Caco-2 (cell line): Measurements from ENCODE around the gene NUP98. TPM values are rescaled to one million over a fixed set of nuclear protein-coding genes. Genes with fewer than 3 reads are reported as not detected.
A peak's percentile ranks its signal among the peaks of the same experiment; 100 is the strongest.

Experiments
- BruUV-seq: library from RNA; stranded (reverse); fragments of 400-500 nt; replicated peaks from 2 replicates; lab custom pipeline; 2021; lab: Mats Ljungman, UMichigan
- CTCF ChIA-PET: fragments of 300-600 bp; sonication (Branson Sonifier 250); formaldehyde crosslinking; loops from one replicate; lab custom pipeline; 2022; ENCODE audit warnings: antibody characterized with exemption; lab: Charles Lee
- POLR2A ChIA-PET: fragments of 300-600 bp; sonication (Branson Sonifier 250); formaldehyde crosslinking; loops from one replicate; lab custom pipeline; 2022; ENCODE audit warnings: antibody characterized with exemption; lab: Charles Lee
- DNase-seq, 2 experiments: peaks; one replicate each; pipeline versions ENCODE4 v3.0.0 to v3.0.0-alpha.2; 2020 to 2022
- H3K27me3 ChIP-seq: replicated peaks from 2 replicates; pipeline ENCODE4 v1.6.0; 2011; ENCODE audit warnings: low read length; ENCODE audit not compliant: control insufficient read depth, insufficient read depth
- H3K36me3 ChIP-seq: 2 replicates; pipeline ENCODE4 v1.5.1; 2011; ENCODE audit warnings: low read length; ENCODE audit not compliant: control insufficient read depth, insufficient read depth
- H3K4me1 ChIP-seq: fragments of 250-450 bp; sonication (Bioruptor Pico); 2 replicates; pipeline ENCODE4 v1.5.1; 2020; ENCODE audit warnings: mild to moderate bottlenecking
- H3K4me3 ChIP-seq: 2 replicates; pipeline ENCODE4 v1.5.1; 2011; ENCODE audit warnings: low read depth, mild to moderate bottlenecking, control low read depth, low read length
- H3K9me3 ChIP-seq: fragments of 250-450 bp; sonication (Bioruptor Pico); 2 replicates; pipeline ENCODE4 v1.5.1; 2020; ENCODE audit warnings: mild to moderate bottlenecking, moderate library complexity
- H3K27ac Mint-ChIP-seq: one replicate; pipeline ENCODE4 v1.8.0; 2022; ENCODE audit warnings: mixed read lengths; ENCODE audit not compliant: unreplicated experiment
- H3K27me3 Mint-ChIP-seq: one replicate; pipeline ENCODE4 v1.8.0; 2022; ENCODE audit warnings: mixed read lengths; ENCODE audit not compliant: insufficient read depth, unreplicated experiment
- H3K36me3 Mint-ChIP-seq: one replicate; pipeline ENCODE4 v1.8.0; 2022; ENCODE audit warnings: mild to moderate bottlenecking, mixed read lengths; ENCODE audit not compliant: insufficient read depth, unreplicated experiment
- H3K4me1 Mint-ChIP-seq: one replicate; pipeline ENCODE4 v1.8.0; 2022; ENCODE audit warnings: low read depth, mixed read lengths; ENCODE audit not compliant: unreplicated experiment
- H3K4me3 Mint-ChIP-seq: one replicate; pipeline ENCODE4 v1.8.0; 2022; ENCODE audit warnings: mild to moderate bottlenecking, moderate library complexity, mixed read lengths; ENCODE audit not compliant: unreplicated experiment
- H3K9me3 Mint-ChIP-seq: one replicate; pipeline ENCODE4 v1.8.0; 2022; ENCODE audit warnings: mixed read lengths; ENCODE audit not compliant: unreplicated experiment
- CTCF ChIP-seq, 2 experiments: fragments of 200-600 bp in 1 of 2; IDR thresholded peaks; 1 replicate in 1 of 2; 2 replicates in 1 of 2; pipeline versions ENCODE4 v1.5.1 to v1.8.0; 2011 to 2022; ENCODE audit warnings: antibody characterized with exemption in 1 of 2, control low read depth in 1 of 2, inconsistent platforms in 1 of 2, low read depth in 1 of 2, low read length in 1 of 2, mild to moderate bottlenecking in 1 of 2, moderate library complexity in 1 of 2; ENCODE audit not compliant: insufficient read depth in 1 of 2, severe bottlenecking in 1 of 2, unreplicated experiment in 1 of 2
- intact Hi-C: fragments of 100-400 bp; cut with micrococcal nuclease; formaldehyde crosslinking; loops from one replicate; pipeline ENCODE4 v1.10.0; 2022; ENCODE audit not compliant: unreplicated experiment
- total RNA-seq: library from RNA; stranded (reverse); gene quantifications from 2 replicates; pipeline ENCODE4 v1.2.3, GENCODE V29; 2022

NUP98 gene
- total RNA-seq, 1 experiment from 2014 or later: 146 TPM

GRCh38 chr11:3822312-3822711 is 25.0 kb upstream of the NUP98 start:
- H3K36me3 Mint-ChIP-seq: peaks cover 33% of the 10 kb centered on the region
- H3K27ac Mint-ChIP-seq: no peak overlapping the region
- POLR2A ChIA-PET: no interaction called here
- H3K4me1 Mint-ChIP-seq: peaks cover 4% of the 10 kb centered on the region
- Histone ChIP-seq H3K36me3 (peaks cover 1% of the 10 kb centered on the region; the same call in 1 of the 2 replicates), H3K27me3 (no peaks in the 10 kb centered on the region), H3K4me1 (peaks cover 1% of the 10 kb centered on the region), H3K9me3 (no peaks in the 10 kb centered on the region), H3K4me3 (no peak overlapping the region)
- intact Hi-C loops: no loop called here
- TF ChIP-seq CTCF (IDR thresholded peaks at IDR 0.05; ENCODE audit: insufficient read depth in 1 of 2, low read depth in 1 of 2, low read length in 1 of 2, severe bottlenecking in 1 of 2, unreplicated experiment in 1 of 2): no peak
- BruUV-seq: no TSS peak
- H3K9me3 Mint-ChIP-seq: no peaks in the 10 kb centered on the region
- H3K4me3 Mint-ChIP-seq: no peak overlapping the region
- no peak for DNase-seq
- H3K27me3 Mint-ChIP-seq: no peaks in the 10 kb centered on the region
- CTCF ChIA-PET: interaction anchor here (1.2 kb wide), 1 partner anchor 19 kb away, joined by 3 read pairs; the partner anchor contains the start of gene RHOG

GRCh38 chr11:3820971-3821370 is 23.6 kb upstream of the NUP98 start:
- Histone ChIP-seq H3K36me3 (peaks cover 1% of the 10 kb centered on the region; the same call in 1 of the 2 replicates), H3K4me1 (peaks cover 15% of the 10 kb centered on the region), H3K4me3 (no peak overlapping the region), H3K9me3 (no peaks in the 10 kb centered on the region), H3K27me3 (no peaks in the 10 kb centered on the region)
- BruUV-seq: no TSS peak
- CTCF ChIA-PET: interaction anchor here (1.7 kb wide), 1 partner anchor 20 kb away, joined by 8 read pairs; the partner anchor contains the start of gene RHOG
- Mint-ChIP-seq H3K27me3 (no peaks in the 10 kb centered on the region), H3K9me3 (no peaks in the 10 kb centered on the region), H3K36me3 (peaks cover 19% of the 10 kb centered on the region), H3K27ac (no peak overlapping the region), H3K4me3 (no peak overlapping the region), H3K4me1 (peaks cover 13% of the 10 kb centered on the region)
- intact Hi-C loops: no loop called here
- POLR2A ChIA-PET: interaction anchor here (0.6 to 0.8 kb wide), 2 partner anchors 12 to 274 kb away, joined by 3 read pairs; no protein-coding TSS in a partner anchor
- TF ChIP-seq CTCF (IDR thresholded peaks at IDR 0.05; ENCODE audit: insufficient read depth in 1 of 2, low read depth in 1 of 2, low read length in 1 of 2, severe bottlenecking in 1 of 2, unreplicated experiment in 1 of 2): no peak
- no peak for DNase-seq

- no peaks in the 10 kb centered on the region for H3K9me3 Mint-ChIP-seq
- DNase-seq: no peak
- no peaks in the 10 kb centered on the region for H3K27me3 Mint-ChIP-seq
- peak overlapping the region; percentile 24 for H3K27ac Mint-ChIP-seq
- BruUV-seq: no TSS peak
- H3K36me3 Mint-ChIP-seq: no peaks in the 10 kb centered on the region
- H3K4me3 Mint-ChIP-seq: no peak overlapping the region
- peaks cover 1% of the 10 kb centered on the region for H3K36me3 ChIP-seq
- no peak overlapping the region for H3K4me3 ChIP-seq
- no peaks in the 10 kb centered on the region for H3K9me3 ChIP-seq
- peaks cover 18% of the 10 kb centered on the region for H3K4me1 Mint-ChIP-seq
- no peaks in the 10 kb centered on the region for H3K27me3 ChIP-seq
- intact Hi-C loops: no loop called here
- TF ChIP-seq CTCF (IDR thresholded peaks at IDR 0.05; ENCODE audit: insufficient read depth in 1 of 2, low read depth in 1 of 2, low read length in 1 of 2, severe bottlenecking in 1 of 2, unreplicated experiment in 1 of 2): no peak
- CTCF ChIA-PET: interaction anchor here (1.0 kb wide), 1 partner anchor 17 kb away, joined by 3 read pairs; no protein-coding TSS in a partner anchor
- POLR2A ChIA-PET: no interaction called here
- peaks cover 17% of the 10 kb centered on the region for H3K4me1 ChIP-seq
Observed at GRCh38 chr11:3817181-3817800, 19.9 kb upstream of the NUP98 start.
